HG03442 (cell line): Measurements from ENCODE around the gene KRTAP5-7.

Source experiments
- ATAC-seq: cut with Tn5 transposase; IDR thresholded peaks from one replicate; pipeline ENCODE4 v1.9.1; 2021; ENCODE audit warnings: mild to moderate bottlenecking, moderate library complexity; ENCODE audit not compliant: unreplicated experiment

The KRTAP5-7 gene

DNA sequence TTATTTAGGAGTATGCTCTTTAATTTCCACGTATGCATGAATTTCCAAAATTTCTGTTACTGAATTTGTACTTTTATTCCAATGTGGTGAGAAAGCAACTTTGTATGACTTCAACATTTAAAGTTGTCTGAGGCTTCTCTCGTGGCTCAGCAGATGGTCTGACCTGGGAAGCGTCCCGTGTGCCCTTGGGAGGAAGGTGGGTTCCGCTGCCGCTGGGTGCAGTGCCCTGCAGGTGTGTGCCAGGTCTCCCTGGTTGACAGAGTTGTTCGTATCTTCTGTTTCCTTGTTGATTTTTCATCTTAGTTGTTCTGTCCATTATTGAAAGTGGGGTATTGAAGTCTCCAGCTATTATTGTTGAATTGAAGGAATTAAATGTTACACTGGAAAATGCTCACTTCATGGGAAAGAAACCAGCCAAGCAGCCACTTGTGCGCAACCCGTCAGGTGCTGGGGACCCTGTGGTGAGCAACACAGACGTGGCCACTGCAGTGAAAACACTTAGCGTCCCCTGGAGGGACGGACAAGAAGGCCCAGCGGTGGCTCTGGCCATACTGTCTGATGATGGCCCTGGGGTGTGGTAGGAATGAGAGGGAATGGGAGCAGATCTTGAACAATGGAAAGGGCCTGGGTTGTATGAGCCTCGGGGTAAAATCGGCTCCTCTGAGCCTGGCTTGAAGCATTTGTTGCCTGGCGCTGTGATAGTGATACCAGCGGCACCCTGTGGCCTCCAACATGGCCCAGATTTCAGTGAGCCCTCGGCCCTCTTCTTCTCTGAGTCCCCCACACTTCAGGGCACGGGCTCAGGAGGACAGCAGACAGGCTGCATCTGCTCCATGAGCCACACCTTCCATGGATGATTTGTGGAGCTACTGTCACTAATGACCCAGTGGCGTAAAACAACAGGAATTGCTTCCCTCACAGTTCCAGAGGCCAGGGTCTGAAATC lies 31.5 kb upstream of the KRTAP5-7 start:
- no peak for ATAC-seq

DNA sequence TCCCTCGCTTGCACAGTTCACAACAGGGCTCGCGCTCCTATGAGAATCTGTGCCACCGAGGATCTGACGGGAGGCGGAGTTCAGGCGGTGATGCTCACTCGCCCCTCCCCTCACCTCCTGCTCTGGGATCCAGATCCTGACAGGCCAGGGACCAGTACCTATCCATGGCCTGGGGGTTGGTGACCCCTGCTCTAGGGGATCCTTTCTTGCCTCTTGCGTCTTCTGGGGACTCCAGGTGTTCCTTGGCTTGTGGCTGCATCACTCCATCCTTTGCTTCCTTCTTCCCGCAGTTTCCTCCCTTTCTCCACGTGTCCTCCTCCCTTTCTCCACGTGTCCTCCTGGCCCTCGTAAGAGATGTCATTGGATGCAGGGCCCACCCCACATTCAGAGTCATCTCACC lies 30.6 kb upstream of the KRTAP5-7 start:
- ATAC-seq: no peak

DNA sequence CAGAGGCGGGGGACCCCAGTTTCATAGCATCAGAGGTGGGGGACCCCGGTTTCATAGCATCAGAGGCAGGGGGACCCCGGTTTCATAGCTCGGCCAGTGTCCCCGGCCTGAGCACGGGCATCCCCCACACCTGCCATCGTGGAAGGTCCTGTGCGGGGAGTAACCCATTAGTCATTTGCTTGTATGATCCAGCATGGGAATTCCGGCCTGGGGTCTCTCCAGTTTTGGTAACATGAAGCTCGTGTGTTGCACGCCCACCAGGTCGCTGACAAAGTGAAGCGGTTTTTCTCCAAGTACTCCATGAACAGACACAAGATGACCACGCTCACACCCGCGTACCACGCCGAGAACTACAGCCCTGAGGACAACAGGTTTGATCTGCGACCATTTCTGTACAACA lies 29.0 kb upstream of the KRTAP5-7 start:
- ATAC-seq: no peak

DNA sequence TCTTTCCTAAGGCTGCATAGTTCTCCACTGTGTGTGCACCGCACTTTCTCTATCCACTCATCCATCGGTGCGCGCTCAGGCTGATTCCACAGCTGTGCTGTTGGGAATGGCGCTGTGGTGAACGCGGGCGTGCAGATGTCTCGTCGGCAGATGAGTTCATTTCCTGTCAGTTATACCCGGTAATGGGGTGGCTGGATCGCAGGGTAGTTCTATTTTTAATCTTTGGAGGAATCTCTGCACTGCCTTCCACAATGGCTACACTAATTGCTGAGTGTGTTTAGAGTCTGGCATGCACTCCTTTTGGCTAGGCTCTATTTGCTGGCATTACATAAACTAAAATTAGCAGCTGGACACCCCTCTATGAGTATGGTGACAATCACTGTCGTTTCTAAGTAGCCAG lies 27.9 kb upstream of the KRTAP5-7 start:
- ATAC-seq: no peak

DNA sequence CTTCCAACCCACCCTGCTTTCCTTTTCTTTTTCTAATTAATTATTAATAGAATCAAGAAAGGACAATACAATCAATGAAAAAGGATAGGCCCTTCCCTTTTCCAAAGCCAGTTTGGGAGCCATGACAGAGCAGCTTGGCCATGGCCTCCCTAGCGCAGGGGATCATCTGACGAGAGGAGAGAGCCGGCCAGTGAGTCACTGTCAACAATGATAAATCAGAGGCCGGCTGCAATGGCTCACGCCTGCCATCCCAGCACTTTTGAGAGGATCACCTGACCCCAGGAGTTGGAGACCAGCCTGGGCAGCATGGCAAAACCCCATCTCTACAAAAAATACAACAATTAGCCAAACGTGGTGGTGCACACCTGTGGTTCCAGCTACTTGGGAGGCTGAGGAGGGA lies 27.5 kb upstream of the KRTAP5-7 start:
- no peak for ATAC-seq

DNA sequence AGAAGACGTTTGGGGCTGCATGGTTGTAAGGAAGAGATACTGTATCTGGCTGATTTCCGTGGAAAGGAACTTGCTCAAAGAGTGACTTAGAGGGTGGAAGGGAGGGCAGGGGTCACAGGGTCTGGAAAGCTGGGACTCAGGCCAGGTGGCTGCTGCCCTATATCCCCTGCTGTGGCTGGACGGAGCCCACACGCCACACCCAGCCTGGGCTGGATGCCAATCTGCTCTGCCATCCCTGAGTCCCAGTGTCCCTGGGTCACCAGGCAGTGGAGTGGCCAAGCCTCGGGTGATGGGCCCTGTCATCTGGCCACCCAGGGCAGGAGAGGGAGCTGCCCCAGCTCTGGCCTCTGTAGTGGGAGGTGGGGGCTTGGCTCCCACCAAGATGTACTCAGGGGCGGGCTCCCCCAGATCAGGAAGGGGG lies 26.5 kb upstream of the KRTAP5-7 start:
- no peak for ATAC-seq

DNA sequence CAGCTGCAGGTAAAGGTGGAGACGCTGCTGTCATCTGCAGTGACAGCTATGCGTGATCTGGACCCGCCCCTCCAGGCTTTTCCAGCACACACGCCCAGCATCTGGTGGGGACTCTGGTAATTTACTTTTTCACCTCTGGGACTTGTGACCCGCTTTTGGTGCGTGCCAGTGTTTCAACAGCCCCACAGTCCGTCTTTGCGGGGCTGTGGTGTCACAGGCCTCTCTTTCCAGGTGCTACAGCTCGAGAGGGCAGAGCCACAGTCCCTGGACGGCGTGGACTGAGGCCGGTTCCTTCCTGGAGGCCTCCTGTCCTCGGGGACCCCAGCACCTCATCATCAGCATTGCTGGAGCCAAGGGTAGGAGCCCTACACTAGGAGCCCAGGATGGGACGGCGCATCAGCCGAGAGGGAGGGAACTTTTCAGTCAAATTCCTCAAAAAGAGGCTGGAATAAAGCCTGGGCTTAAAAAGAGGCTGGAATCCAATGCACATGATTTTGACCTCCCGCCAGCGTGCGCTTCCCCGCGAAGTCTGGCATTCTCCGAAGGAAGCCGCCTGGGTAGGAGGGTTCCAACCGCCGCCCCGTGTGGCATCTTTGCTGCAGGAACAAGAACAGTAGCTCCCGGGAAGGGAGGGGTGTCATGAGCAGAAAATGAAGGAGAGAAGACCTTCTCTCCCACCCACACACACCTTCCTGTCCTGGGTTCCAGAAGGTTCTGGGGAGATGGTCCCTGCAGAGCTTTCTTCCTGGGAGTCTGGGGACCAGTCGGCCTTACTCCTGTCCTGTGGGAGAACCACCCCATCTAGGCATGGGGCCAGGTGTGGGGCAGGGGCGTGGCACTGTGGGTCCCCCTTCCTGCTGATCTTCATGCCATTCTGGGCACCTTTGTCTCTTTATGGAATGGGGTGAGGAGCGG lies 25.7 kb upstream of the KRTAP5-7 start:
- ATAC-seq: no peak

DNA sequence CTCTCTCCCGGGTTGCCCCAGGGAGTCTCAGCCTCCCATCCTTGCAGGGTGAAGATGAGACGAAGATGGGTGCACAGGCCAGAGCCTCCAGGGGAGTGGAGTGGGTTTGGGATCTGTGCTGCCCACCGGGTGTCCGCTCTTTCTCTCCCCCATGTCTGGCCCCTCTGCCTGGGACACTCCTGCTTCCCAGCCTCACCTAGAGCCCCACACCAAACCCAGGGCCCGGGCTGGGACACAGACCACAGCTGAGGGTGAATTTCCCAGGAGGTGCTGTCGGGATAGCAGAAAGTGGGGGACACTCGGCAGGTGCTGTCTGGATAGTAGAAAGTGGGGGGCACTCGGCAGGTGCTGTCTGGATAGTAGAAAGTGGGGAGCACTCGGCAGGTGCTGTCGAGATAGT lies 25.0 kb upstream of the KRTAP5-7 start:
- ATAC-seq: no peak

DNA sequence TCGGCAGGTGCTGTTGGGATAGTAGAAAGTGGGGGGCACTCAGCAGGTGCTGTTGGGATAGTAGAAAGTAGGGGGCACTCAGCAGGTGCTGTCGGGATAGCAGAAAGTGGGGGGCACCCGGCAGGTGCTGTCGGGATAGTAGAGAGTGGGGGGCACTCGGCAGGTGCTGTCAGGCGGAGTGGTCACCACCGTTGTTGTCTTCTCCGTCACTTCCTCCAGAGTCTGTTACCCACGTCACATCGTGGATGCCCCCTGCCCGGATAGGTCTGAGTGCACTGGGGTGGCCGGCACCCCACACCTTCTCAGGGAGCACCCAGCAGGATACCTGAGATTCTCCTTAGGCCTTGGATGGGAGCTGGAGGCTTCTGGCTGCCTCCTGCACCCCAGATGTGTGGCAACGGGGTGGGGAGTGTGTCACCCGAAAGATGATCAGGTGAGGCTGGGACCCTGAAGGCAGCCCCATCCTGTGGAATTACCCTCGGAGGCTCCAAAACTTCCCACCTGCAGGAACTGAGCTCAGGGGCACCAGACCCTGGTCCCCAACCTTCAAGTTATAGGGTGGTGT lies 24.1 kb upstream of the KRTAP5-7 start:
- no peak for ATAC-seq

DNA sequence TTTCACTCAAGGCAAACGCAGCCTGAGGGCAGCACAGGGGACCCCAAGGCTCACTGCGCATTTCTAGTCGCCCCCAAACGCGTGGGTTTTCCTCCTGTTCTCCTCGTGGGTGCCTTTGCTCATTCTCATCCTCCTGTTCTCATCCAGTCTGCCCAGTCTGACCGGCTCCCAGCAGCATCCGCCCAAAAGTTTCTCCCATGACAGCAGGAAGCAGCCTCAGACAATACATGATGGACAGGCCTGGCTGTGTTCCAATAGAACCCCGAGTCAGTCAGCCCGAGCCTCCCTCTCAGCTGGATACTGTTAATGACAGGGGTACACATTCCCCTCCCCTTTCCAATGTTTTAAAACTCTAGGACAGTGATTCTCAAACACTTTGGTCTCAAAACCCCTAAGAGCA lies 22.5 kb upstream of the KRTAP5-7 start:
- ATAC-seq: no peak

DNA sequence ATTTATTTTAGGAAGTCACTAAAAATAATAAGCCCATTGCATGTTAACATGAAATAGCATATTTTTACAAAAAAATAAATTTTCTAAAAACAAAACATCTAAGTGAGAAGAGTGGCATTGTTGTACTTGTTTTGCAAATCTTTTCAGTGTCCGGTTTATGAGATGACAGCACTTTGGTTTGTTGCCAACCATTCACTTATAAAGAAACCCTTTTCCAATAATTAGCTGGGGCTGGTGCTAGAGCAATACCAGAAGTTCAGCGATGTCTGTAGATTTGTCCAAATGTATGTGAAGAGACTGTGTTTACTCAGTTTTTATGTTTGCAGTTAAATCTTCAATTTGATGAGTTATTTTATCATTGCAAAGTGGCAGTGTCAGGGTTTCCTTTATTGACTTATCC lies 22.1 kb upstream of the KRTAP5-7 start:
- ATAC-seq: no peak

DNA sequence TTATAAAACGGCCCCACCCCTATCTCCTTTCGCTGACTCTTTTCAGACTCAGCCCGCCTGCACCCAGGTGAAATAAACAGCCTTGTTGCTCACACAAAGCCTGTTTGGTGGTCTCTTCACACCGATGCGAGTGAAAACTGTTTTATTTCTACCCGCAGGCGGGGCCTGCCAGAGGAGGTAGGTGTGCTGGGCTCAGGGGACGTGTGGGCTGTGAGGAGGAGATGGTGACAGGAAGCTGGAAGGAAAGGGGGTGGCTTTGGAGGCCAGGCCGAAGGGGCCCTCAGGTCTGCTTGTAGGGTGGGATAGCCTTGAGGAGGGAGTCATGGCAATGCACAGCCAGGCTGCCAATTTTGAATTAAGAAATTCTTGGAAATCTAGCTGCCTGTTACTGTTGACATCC lies 21.3 kb upstream of the KRTAP5-7 start:
- ATAC-seq: no peak

DNA sequence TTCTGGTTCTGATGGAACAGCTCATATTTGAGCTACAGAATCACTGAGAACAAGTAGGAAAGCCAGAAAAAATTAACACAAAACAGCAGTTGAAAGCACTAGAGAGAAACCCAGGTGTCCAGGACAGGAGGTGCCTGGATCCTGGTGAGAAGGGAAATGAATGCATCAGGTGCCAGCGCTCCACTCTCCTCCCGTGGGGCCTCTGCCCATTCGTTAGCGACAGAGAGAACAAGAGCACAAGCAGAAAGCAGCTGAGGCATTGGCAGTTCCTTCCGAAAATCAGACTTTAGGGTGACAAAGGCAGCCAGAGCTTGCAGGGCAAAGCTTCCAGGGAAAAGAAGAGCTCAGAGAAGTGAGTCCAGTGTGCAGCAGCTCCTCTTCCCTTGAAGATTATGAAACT lies 20.0 kb upstream of the KRTAP5-7 start:
- ATAC-seq: no peak

DNA sequence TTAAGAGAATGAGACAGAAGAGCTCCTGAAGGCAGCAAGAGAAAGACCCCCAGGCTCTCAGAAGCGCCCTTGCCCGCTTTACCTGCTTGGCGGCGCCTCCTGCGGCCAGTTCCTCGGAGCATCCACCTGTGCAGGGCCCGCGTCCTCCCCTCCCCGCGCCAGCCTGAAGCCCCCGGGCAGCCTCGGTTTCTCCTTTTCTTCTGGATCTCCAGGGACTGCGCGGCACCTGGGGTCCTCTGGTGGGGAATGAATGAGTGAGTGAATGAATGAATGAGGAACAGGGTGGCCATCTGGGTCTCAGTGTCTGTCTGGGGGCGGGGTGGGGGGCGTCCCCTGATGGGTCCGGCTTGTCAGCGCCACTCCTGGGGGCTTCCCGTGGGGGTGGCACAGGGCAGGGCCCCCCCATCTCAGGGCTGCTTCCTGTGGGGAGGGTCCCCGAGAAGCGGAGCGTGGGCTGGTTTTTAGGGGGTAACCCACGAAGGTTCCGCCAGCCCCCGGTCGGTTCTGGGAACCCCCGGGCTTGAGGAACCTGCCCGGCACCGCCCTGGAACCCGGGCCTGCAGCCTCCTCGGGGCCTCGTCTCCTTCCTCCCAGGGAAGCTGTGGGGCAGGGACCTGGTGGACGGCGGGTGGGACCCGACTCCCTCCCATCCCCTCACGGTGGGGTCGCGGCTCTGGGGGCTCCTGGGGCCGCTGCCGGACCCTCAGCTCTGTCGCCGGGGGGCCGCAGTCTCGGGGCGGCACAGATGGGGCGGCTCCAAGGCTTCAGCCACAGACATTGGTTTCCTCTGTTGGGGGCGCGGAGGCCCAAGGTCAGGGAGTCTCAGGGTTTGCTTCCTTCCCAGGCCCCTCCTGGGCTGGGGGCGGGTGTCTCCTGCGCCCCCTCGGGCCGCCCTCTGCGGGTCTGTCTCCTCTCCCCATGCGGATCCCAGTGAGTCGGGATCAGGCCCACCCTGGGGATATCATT lies 8.3 kb upstream of the KRTAP5-7 start:
- no peak for ATAC-seq

DNA sequence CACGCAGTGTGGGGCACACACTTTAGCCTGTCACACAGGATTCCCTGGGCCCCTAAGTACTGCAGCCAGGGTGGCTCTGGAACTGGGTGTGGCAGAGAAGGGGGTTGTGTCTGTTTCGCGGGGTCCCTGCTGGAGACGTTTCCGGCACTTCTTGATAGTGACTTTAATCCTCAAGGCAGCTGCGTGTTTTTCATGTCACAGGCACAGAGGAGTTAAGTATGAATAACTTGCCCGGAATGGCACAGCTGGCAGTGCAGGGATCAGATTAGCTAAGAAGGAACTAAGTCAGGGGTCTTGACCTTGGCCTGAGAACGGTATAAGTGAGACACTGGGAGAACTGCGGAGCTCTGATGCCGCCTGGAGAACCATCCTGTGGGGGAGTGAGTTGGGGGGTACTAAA lies 7.5 kb upstream of the KRTAP5-7 start:
- no peak for ATAC-seq

DNA sequence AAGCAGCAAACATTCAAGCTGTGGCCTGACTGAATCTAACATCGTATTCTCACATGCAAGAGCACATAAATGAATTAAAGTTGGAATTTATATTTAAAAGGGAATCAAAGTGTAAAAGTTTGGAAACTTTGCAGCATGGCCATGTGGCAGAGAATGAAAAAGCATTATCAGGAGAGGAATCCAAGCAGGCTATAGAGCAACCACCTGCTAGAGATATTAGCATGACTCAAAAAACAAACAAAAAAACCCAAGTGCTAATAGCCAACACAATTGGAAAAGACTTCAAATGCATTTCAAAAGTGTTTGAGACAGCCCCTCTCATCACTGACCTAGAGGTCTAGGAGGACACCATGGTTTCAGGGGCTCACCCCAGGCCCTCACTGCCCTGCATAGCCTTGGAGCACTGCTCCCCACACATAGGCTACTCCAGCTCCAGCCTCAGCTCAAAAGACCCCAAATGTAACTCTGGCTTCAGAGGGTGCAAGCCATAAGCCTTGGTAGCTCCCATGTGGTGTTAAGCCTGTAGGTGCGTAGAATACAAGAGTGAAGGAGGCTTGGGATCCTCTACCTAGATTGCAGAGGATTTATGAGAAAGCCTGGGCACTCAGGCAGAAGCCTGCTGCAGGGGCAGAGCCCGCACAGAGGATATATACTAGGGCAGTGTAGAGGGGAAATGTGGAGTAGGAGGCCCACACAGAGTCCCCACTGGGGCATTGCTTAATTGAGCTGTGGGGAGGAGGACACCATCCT lies 1.7 kb upstream of the KRTAP5-7 start:
- ATAC-seq: no peak

DNA sequence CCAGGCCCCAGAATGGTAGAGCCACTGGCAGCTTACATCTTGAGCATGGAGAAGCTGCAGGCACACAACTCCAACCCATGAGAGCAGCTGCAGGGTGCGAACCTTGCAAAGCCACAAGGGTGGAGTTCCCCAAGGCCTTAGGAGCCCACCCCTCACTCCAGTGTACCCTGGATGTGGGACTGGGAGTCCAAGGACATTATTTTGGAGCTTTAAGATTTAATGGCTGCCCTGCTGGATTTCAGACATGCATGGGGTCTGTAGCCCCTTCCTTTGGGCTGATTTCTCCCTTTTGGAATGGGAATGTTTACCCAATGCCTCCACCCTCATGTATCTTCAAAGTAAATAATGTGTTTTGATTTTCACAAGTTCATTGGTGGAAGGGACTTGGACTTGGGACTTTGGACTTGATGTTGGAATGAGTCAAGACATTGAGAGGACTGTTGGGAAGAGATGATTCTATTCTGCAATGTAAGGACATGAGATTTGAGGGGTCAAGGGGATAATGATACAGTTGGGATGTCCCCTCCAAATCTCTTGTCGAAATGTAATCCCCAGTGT lies 1.1 kb upstream of the KRTAP5-7 start:
- ATAC-seq: no peak

DNA sequence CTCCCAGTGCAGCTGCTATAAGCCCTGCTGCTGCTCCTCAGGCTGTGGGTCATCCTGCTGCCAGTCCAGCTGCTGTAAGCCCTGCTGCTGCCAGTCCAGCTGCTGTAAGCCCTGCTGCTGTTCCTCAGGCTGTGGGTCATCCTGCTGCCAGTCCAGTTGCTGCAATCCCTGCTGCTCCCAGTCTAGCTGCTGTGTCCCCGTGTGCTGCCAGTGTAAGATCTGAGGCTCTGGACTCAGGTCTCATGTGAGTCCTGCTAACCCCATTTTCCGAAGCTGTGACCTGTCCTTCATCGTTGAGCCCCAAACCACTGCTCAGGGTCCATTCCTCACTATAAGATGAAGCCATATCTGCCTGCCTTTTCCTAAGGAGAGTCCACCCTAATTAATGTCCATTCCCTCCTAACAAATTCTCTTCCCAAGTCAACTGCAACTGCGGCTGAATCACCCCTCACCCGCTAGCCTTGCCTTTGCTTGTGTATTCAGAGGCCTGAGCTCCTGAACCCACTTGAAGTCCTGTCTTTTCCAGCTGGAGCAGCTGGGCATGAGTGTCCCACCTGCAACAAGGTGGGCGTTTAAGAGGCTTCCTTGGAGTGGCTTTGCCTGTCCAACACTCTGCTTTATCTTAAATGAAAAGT lies 626 bp downstream of the KRTAP5-7 start:
- ATAC-seq: no peak

DNA sequence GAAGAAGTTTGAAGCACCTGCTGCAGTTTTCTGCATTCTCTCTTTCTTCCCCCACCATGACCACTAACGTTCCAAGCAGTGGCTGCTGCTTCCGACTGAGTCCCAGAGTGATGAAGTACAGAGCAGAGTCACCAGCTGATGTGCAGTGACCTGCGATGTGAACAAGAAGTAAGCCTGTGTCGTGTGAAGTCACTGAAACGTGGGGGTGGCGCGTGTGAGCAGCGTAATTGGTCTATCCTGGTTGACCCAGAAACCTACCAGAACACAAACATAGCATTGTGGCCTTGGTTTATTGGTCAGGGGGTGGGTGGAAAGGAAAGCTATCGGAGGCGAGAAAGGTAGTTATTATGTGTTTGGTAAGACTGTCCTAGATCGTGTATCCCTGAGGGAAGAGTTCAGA lies 3.5 kb downstream of the KRTAP5-7 start:
- ATAC-seq: no peak
